GM21423 (cell line): ENCODE data around the gene SMDT1.
"Not testable (repeated sequence)": the region's sequence is repeated elsewhere in the genome, so short reads cannot be mapped to it uniquely, and the experiment has no call there.

ENCODE experiments used
- ATAC-seq: cut with Tn5 transposase; IDR thresholded peaks from one replicate; pipeline ENCODE4 v1.9.1; 2021; ENCODE audit warnings: mild to moderate bottlenecking, moderate library complexity; ENCODE audit not compliant: unreplicated experiment

SMDT1 gene

GRCh38 chr22:42070517-42071422, 8.7 kb upstream of the SMDT1 start, which contains the start of gene NAGA:
Gene NAGA (minus strand): TSS chr22:42070812. CDS start chr22:42070297, 515 bp downstream.
- ATAC-seq: peak; percentile 87

GRCh38 chr22:42071508-42071907, 8.0 kb upstream of the SMDT1 start:
- ATAC-seq: not testable (repeated sequence)

- ATAC-seq: no peak
Observed at GRCh38 chr22:42072606-42073330, 6.7 kb upstream of the SMDT1 start.

- no peak for ATAC-seq
Observed at GRCh38 chr22:42073621-42074041, 5.9 kb upstream of the SMDT1 start.

- ATAC-seq: no peak
Observed at GRCh38 chr22:42074132-42074811, 5.2 kb upstream of the SMDT1 start, which contains the start of gene PHETA2. Gene PHETA2 (plus strand): TSS chr22:42074248. CDS start chr22:42077294, 3,046 bp downstream.

GRCh38 chr22:42074846-42075676, 4.4 kb upstream of the SMDT1 start:
- ATAC-seq: no peak

GRCh38 chr22:42076764-42077485, 2.6 kb upstream of the SMDT1 start:
- no peak for ATAC-seq

GRCh38 chr22:42077486-42078125, 1.9 kb upstream of the SMDT1 start:
- no peak for ATAC-seq

GRCh38 chr22:42078469-42079318, 806 bp upstream of the SMDT1 start:
- ATAC-seq: peak; percentile 3

- ATAC-seq: no peak
Observed at GRCh38 chr22:42080287-42080686, 787 bp downstream of the SMDT1 start.

GRCh38 chr22:42083119-42083518, 3.6 kb downstream of the SMDT1 start:
- no peak for ATAC-seq

GRCh38 chr22:42084874-42085273, 5.4 kb downstream of the SMDT1 start:
- no peak for ATAC-seq

GRCh38 chr22:42086051-42086450, 6.6 kb downstream of the SMDT1 start:
- ATAC-seq: no peak

GRCh38 chr22:42090596-42091454, 11.3 kb downstream of the SMDT1 start, which contains the start of gene NDUFA6:
Gene NDUFA6 (minus strand): TSS chr22:42090772. CDS start chr22:42090744, 28 bp downstream.
- ATAC-seq: peak; percentile 94

- no peak for ATAC-seq
Observed at GRCh38 chr22:42091455-42091782, 11.9 kb downstream of the SMDT1 start.

- ATAC-seq: no peak
Observed at GRCh38 chr22:42101199-42101598, 21.7 kb downstream of the SMDT1 start.

- not testable (repeated sequence) for ATAC-seq
Observed at GRCh38 chr22:42104332-42104860, 24.9 kb downstream of the SMDT1 start.
